HG02884 (cell line): ENCODE results near the gene TRPM1.

Experiments used
- ATAC-seq: cut with Tn5 transposase; IDR thresholded peaks from one replicate; pipeline ENCODE4 v1.9.1; 2021; ENCODE audit warnings: mild to moderate bottlenecking, moderate library complexity; ENCODE audit not compliant: unreplicated experiment

The TRPM1 gene

DNA sequence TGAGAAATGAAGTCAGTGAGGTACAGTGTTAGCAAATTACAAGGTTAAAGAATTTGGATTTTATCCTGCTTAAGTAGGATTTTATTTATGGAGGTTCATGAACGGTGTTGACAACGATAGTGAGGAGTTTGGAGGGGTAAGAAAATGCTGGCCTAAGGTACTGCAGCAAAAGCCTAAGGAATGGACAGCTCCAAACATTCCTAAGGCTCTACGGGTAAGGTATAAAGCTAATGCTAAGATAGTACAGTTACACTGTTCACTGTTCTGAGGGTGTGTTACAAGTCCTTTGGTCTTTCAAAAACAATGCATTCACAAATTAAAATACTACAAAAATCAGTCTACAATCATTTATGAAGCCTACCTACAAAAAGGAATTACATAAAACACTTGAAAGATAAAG lies 117.4 kb downstream of the TRPM1 start:
- ATAC-seq, result no peak

DNA sequence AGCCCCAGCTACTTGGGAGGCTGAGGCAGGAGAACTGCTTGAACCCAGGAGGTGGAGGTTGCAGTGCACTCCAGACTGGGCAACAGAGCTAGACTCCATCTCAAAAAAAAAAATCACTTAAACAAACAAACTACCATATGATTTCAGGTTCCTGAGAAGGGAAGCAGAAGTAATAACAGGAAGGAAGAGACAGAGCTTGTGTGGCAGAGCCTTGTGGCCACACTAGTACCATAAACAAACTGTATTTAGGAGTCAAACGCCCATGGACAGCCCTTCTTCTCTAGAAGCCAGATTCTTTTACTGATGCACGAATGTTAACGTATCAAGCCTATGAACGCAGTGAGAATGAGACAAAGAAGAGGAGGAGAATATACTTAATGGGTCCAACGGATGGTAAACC lies 122.1 kb downstream of the TRPM1 start:
- no peak for ATAC-seq

DNA sequence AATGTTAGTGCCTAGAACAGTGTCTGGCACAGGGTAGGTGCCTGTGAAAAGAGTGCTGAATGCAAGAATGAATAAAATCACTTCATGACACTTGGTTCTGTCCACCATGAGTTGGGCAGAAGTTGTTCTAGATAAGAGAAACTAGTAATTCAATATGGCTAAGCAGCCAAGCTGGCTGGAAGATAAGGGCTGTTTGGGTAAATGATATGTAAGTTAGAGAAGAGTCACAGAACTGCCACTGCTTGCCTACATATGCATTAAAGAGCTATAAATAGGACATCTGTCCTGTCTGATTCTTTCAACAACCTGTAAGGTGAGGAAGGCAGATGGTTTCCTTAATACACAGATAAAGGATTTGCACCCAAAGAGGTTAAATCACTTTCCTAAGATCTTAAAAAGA lies 123.2 kb downstream of the TRPM1 start:
- no peak for ATAC-seq

DNA sequence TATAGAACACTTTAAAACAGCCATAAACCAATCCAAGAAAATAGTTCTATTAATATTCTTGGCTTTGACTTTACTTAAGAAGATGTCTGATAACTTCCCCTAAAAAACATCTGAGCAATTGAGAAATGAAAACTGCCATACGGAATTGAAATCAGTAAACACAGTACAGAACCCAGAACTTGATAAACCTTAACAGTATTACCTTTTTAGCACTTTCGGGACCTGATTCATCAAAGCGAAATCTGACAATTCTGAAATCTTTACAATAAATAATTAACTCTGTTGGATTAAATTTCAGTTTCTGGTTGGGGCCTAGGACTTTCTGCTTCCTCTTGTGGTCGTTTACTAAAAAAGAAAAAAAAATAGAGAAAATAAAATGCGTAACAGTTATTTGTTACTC lies 127.4 kb downstream of the TRPM1 start:
- no peak for ATAC-seq

DNA sequence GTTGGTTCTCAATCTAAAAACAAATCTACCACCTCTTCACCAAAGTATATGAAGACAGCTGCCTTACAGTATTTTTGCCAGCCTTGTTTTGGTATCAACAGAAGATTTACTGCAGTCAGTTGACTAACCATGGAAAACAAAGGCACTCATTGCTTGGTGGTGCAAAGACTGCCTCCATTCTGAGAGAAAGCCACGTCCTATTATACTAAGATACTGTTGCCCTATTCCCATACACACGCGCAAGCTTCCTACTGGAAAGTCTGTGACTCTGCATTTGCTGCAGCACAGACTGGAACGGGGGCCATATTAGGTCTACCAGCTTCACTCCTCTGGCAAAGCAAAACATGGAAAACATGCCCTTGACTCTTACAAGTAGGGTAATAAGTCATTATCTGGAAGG lies 128.1 kb downstream of the TRPM1 start:
- ATAC-seq, result no peak

DNA sequence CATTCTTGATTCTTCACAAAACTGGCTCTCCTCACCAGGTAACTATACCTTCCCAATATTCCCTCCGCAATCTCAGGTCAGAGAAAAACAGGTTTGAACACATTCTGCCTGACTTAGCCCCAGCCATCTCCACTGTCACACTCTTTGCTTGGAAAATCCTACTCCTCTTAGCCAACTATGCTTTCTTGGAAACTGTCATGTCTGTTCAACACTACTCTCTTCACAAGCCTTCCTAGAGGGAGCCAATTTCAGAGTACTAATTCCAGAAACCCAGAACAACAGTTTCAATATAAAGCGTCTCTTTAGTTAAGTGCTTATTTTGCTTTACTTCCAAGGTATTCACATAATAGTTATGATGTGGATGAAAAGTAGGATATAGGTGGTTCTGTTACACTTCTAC lies 131.8 kb downstream of the TRPM1 start:
- ATAC-seq, result no peak

DNA sequence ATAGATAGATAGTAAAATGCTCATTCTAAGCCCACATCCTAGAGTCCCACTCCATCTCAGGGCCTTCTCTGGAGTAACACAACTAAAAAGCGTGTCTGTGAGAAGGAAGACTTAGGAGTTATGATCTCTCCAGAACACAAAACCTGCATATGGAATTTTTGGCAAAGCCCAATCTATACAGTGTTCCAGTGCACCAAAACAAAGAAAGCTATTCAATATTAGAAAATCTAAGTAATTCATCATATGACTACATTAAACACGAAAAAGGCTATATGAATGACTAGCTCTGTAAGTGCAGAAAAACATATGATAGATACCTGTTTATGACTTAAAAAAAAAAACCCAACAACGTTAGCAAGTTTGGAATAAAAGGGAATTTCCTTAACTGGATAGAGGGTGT lies 137.8 kb downstream of the TRPM1 start:
- ATAC-seq, result no peak

DNA sequence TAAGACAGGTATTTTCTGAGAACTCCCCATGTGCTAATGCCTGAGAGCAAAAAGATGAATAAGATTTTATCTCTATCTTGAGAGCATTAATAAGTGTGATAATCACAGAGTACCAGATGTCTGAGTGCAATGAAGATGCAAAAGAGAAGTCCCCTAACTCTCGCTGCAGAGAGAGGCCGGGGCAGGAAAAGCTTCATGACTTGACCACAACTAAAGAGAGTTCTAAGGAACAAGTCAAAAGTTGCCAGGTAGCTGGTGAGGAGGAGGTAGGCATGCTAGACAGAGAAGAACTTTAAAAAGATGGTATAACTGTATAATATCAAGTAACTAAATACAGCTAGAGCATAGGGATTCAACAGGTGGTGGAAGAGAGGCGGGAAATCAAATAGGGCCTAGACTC lies 138.9 kb downstream of the TRPM1 start:
- ATAC-seq, result no peak

DNA sequence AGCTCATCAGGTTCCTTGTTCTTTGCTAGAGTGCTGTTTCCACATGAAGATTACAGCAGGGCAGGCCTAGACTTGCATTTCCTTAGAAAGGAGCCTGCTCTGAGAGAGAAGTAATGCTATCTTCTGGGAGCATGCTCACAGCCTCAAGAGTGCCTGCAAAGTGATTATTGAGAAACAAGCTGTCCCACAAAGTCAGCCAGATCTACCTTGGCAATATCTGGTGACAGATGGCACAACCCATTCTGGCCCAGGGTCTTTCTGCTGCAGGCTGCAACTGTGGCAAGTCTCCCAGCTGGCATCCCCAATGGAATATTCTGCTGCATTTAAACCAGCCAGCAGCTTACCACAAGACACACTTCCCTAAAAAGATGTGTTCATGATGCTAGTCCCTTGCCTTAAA lies 139.4 kb downstream of the TRPM1 start:
- no peak for ATAC-seq

DNA sequence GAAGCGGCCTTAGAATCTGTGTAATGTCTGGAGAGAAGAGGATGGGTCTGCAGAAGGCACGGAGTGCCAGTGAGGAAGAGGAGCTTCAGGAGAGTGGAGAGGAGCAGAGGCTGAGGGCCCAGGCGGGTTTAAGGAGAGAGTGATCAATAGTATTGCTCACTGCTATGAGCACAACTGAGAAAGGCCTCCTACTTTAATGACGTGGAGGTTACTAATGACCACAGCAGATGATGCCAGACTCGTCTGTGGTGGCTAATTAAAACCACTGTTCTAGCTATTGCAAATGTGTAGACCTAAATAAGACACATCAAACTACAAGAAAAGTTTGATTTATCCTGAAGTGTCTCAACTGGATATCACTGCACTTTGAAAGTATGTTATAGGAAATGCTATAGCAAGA lies 143.3 kb downstream of the TRPM1 start:
- ATAC-seq, result no peak

DNA sequence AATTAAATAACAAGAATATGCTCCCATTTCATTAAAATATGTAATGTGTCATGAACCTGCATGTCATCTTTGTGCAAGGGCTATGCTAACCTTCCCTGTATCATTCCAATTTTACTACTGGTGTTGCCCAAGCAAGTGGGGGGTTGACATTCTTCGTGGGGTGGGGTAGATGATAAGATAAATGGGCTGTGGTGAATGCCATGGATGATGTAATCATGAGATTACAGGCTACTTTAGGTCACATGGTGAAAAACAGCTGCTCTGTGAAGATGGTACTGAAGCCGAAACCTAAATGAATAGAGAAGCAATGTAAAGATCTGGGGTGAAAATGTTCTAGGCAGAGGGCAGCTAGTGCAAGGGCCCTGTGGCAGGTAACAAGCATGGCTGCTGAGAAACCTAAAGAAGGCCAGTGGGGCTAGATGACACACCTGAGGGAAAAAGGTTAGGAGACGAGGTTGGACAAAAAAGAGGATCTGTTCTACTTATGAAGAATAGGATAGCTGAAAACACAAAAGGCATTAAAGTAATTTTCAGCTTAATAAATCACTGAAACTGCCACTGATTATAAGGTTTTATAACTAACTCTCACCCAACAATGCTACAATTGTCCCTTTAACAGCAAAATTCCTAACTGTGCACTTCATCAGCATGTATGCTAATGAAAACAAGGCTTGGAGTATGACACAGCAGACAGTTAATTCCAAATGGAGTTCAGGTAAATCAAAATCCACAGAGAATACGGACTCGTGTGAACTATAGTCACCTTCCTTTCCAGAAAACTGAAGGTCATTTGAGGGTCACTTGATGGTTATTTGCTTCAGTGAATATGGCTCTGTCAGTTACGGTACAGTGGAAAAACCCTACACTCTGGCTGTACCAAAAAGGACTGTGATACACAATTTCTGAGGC lies 145.1 kb downstream of the TRPM1 start:
- no peak for ATAC-seq

DNA sequence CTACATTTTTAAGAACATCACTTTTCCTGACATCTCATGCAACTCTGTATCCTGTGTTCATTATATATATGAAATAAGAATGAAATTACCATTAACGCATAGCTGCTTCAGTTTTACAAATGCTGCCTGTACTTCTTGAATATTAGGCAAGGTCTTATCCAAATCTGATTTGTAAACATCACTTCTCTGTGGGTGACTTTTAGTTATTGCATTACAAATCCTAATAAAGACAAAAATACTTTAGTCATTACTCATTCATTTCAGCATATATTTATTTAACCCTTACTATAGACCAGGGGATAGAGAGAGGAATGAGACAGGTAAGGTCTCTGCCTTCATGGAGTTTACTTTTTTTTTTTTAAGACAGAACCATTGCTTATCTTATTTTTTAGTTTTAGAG lies 146.9 kb downstream of the TRPM1 start:
- no peak for ATAC-seq

DNA sequence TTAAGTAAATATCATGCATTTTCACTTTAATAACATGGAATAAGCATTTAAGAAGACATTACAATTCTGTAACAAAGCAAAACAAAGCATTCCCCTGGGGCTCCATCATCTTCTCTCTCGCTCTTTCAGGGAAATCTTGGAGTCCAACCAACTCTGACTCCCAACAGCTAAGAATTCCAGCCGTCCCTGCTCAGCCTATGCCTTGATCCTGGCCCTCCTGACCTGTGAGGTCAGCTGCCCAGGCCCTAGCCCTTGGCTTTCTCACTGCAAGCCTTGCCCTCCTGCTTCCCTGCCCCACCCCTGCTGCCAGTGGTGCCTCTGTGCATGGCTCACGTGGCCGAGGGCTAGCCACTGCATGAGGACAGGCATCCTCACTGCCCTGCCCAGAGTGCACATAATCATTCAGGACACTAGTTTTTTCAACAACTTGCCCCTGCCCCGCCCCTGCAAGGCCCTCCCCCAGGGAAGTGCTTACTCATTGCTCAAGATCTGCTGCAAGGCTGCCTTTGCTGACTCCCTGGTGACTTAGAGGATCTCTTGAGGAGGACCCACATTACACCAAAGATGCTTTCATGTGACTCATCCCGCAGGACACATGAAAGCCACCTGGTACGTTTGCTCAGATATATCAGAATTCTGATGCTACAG lies 147.7 kb downstream of the TRPM1 start:
- ATAC-seq, result no peak

DNA sequence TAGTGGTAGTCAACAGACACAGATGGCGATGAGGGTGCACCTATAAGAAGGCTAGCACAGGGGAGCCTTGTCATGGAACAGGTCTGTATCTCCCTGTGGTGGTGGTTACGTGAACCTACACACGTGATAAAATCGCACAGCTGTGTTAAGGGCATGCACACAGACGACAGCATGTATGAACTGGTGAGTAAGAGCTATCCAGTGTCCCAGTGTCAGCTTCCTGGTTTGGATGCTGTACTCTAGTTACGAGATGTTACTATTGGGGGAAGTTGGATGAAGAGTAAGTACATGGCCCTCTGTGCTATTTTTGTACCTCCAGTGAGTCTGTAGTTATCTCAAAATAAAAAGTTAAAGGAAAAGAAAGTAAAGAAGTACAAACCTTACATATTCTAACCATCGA lies 148.3 kb downstream of the TRPM1 start:
- ATAC-seq, result no peak
